ENCODE data around the gene SCP2.

SCP2 gene

DNA sequence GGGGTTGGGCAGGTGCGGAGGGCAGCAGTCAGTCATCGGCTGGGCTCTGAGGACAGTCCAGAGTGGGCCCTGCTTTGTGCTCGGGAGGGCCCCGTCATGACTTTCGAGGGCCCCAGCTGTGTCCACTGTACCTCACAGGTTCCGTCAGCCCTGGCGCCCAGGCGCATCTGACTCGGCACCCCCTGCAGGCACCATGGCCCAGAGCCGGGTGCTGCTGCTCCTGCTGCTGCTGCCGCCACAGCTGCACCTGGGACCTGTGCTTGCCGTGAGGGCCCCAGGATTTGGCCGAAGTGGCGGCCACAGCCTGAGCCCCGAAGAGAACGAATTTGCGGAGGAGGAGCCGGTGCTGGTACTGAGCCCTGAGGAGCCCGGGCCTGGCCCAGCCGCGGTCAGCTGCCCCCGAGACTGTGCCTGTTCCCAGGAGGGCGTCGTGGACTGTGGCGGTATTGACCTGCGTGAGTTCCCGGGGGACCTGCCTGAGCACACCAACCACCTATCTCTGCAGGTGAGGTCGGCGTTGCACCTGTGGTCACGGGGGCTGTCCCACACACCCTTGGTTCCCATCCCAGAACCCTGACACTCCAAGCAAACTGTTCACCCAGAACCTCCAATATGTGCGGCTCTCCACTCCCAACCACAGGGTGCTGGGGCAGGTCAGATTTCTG is 142.7 kb downstream of the SCP2 start:
- no peak for DNase-seq

DNA sequence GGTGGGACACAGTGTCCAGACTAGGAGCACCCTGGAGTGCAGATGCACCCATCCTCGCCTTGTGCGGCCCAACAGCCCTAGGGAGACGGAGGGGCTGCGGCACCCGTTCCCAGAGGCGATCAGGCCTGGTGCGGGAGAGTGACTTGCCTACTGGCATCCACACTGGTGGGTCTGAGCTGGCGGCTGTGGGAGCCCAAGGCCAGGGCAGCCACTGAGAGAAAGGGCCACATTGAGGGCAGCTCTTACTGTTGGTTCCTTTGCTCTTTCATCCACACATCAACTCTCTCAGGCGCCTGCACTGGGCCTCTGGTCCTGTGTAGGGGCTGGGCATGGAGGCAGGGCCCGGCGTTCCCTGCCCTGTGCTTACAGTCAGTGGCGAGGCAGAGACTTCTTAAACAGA is 143.5 kb downstream of the SCP2 start:
- DNase-seq = no peak

DNA sequence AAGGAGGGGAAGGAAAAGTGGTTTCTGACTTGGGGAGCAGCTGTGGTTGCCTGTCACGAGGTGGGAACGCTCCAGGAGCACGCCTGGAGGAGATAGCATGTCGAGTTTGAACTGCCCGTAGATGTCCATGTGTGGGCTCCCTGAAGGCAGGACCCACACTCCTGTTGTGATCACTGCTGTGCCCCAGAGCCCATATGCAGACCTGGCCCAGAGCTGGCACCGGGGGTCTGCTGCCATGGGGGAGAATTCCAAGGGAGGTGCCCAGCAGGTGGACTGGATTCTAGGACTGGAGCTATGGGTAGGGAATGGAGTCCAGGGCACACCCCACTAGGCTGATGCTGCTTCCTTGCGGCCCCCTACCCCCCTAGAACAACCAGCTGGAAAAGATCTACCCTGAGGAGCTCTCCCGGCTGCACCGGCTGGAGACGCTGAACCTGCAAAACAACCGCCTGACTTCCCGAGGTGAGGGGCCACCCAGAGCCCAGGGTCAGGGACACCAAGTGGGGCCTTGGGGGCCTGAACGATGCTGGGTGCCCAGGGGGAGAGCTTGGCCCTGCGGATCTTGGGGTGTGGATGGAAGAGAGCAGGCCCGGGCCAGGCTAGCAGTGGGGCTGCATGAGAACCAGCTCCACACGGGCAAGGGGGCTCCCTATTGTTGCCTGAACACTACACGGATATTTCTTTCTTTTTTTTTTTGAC is 144.2 kb downstream of the SCP2 start:
- no peak for DNase-seq

DNA sequence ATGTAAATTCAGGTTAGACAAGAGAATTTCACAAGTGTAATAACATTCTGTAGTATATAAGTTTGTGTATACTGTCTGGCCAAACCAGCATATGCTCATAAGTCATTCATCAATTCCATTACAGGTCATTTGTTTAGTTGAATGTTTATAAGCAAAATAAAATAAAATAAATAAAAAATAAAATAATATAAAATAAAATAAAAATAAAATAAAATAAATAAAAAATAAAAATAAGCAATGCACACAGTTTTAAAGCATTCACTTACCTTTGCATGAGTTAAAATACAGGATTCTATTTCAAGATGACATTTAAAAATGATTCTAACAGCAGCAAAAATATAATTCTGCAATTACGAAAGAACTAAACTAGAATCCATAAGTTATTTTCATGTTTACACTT is 144.8 kb downstream of the SCP2 start:
- no peak for DNase-seq

DNA sequence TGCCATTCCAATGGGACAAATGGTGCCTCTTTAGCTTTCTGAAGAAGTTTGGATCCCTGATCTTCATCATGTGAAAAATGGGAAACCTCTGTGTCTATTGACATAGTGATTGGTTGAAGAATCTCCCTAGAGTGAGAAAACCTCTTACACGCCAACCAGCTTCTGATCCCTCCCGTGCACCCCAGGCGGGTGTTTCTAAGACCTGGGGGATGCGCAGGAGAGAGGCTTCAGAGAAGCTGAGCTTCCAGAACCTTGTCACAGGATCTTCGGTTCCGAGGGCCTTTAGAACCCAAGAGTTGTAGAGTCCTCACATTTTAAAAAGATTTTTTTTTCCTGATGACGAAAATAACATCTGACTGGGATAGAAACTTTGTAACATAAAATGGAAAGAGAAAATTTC is 146.2 kb downstream of the SCP2 start:
- DNase-seq = no peak

DNA sequence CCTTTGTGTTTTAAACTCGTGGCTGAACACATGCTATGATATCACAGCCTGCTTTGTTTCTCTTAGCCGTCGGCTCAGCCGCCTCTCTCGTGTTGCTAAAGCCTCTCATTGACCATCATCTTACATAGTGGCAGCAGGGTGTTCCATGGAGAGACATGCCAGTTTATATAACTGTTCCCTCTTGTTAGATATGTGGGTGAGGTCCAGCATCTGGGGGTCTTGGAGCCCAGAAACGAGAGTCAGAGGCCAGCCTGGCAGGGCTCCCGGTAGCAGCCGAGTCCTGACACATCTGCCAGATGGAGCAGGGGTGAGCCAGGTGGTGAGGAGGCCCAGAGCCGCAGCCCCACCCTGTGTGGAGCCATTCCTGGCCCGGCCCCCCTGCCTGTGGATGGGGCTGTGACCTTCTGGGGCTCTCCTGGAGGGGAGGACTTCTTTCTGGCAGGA is 146.8 kb downstream of the SCP2 start:
- no peak for DNase-seq

DNA sequence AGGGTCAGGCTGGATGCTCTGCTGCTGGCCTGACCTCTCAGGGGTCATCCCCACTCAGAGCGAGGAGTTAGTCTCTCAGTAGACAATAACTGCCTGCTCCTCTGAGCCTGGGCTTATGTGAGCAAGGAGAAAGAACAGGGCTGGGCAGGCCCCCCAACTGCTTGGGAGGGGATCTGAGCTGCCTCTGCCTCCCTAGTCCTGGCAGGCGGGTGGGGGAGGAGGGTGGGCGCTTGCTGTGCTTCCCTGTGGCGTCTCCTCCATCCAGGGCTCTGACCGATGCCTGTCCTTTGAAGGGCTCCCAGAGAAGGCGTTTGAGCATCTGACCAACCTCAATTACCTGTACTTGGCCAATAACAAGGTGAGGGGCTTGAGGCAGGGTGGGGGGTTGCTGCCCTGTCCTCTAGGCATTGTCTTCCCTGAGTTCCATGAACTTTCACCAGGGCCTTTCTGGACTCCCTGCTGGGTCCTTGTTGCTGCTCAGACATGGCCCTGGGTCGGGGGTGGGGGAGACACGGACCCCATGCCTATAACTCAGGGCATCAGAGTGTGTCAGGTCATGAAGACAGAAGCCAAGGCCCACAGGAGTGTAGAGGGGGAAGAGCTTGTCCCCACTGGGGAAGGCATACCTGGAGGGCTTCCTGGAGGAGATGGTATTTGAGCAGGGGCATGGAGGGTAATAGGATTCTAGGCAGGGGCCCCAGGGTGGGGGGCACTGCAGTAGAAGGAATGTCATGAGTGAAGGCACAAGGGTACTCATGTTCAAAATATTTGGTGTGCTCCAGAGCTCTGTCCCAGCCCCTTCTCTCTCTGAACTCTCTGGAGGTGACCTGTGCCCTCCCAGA is 147.5 kb downstream of the SCP2 start:
- no peak for DNase-seq

DNA sequence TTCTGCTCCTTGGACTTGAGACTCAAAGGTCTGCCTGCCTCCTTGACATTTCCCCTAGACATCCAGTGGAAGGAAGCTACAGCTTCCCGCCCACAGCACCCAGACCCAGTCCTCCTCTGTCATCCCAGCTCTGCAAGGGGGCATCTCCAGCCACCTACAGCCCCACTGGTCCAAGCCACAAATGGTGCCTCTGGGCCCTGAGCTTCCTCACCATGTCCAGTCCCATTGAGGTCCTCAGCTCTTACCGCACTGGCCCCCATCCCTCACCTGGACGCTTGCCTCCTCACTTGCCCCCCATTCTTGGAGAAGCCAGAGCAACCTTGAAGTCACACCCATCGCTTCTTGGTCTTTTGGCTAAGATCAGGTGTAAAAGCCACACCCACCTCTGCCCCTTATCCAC is 148.1 kb downstream of the SCP2 start:
- no peak for DNase-seq

DNA sequence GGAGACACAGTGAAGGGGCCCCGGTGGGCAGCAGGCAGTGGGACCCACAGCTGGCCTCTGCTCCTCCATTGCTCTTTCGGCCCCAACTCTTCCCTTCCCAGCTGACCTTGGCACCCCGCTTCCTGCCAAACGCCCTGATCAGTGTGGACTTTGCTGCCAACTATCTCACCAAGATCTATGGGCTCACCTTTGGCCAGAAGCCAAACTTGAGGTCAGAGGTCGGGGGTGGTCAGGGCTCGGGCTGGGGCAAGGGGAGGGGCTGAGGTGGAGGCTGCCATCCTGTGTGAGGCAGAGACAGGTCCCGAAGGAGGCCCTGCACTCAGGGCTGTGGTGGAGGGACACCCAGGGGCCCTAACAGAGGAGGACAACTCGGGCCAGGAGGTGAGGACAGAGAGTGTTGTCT is 148.7 kb downstream of the SCP2 start:
- DNase-seq = no peak

DNA sequence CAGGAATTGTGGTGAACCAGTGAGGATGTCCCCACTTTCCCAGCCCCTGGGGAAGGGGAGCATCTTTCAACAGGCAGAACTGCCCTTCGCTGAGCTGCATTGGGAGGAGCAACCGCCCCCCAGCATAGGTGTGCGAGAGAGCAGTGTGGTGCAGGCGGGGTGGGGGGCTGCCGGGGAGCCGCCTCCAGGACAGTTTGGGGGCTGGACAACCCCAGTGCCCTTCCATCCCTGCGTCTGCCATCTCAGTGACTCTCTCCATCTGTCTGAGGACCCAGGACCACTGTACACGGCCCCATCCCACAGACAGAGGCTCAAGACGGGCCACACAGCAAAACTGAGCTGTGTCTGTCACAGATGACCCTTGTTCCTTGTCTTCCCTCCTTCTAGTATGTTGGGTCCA is 149.1 kb downstream of the SCP2 start:
- no peak for DNase-seq

DNA sequence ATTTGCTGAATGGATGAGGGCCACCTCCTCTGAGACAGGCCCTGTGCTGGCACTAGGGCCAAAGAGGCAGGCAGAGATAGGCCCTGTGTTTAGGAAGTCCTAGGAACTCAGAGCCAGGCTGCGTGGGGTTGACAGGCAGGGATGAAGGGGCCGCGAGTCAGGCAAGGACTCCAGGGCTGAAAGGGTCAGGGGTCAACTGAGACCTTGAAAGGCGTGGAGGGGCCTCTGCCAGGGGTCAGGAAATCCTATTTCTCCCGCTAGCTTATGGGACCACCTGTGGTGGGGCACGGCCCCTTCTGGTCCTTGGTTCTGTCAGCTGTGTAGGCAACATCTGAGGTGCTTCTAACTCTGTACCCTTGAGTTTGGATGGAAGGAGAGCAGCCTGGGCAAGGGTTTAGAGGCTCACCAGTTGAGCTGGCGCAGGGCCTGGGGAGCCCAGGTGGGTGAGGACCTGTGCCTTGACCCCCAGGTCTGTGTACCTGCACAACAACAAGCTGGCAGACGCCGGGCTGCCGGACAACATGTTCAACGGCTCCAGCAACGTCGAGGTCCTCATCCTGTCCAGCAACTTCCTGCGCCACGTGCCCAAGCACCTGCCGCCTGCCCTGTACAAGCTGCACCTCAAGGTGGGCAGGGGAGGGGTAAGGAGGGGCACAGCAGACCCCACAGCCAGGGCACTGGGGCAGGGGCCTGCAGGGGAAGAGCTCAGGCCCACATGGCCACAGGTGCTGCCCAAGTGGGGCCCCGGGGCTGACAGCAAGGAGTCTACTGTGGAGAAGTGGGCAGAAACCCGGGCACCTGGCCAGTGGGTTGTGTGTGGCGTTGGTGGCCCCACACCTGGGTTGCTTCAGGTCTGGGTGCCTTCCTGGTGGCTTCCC is 149.9 kb downstream of the SCP2 start:
- DNase-seq = no peak

DNA sequence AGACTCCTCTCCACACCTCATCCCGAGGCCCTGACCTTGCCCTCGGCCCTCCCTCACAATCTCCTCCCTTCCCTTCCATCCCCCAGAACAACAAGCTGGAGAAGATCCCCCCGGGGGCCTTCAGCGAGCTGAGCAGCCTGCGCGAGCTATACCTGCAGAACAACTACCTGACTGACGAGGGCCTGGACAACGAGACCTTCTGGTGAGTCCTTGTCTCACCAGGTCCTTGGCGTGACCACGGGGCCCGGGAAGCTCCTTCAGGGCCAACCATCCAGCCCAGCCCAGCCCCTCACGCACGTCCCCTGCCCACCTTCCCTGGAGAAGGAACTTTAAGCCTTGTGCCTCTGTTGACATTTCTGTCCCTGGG is 150.5 kb downstream of the SCP2 start:
- no peak for DNase-seq

DNA sequence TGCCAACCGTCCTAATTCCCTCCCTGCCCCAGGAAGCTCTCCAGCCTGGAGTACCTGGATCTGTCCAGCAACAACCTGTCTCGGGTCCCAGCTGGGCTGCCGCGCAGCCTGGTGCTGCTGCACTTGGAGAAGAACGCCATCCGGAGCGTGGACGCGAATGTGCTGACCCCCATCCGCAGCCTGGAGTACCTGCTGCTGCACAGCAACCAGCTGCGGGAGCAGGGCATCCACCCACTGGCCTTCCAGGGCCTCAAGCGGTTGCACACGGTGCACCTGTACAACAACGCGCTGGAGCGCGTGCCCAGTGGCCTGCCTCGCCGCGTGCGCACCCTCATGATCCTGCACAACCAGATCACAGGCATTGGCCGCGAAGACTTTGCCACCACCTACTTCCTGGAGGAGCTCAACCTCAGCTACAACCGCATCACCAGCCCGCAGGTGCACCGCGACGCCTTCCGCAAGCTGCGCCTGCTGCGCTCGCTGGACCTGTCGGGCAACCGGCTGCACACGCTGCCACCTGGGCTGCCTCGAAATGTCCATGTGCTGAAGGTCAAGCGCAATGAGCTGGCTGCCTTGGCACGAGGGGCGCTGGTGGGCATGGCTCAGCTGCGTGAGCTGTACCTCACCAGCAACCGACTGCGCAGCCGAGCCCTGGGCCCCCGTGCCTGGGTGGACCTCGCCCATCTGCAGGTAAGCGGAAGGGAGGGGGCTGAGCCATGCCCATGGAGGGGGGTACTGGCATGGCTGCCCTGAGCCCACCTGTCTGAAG is 151.4 kb downstream of the SCP2 start:
- DNase-seq = no peak

DNA sequence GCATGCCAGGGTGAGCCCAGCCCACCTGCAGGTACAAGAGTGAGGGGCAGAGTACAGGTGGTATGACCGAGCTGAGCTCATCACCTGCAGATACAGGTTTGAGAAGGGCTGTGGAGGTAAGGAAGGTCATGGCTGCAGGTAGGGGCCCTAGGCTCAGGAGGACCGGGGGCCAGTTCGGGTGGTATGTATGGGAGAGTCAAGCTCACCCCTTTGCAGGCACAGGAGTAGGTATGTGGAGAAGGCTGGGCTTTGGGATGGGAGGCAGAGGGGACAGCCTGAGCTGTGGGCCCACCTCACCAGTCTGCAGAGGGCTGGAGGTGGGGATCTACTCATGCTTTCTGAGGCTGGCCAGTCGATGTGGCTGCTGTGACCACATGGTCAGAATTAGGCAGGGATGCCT is 152.2 kb downstream of the SCP2 start:
- no peak for DNase-seq

DNA sequence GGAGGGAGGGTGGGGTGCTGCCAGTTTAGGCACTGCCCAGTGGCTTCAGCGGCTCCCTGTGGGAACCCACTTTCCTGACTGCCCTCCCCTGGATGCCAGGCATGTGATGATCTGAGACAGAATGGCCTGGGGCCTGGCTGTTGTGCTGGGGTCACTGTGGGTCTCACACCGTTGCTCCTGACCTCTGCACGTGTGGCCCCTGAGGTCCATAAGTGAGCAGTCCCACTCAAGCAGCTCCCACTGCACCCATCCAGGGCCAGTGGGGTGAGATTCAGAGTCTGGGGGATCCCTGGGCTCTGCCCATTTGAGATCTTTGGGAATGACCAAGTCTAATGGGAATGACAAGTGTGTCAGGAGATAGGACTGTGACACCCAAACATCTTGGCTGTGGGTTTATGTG is 153.0 kb downstream of the SCP2 start:
- no peak for DNase-seq

DNA sequence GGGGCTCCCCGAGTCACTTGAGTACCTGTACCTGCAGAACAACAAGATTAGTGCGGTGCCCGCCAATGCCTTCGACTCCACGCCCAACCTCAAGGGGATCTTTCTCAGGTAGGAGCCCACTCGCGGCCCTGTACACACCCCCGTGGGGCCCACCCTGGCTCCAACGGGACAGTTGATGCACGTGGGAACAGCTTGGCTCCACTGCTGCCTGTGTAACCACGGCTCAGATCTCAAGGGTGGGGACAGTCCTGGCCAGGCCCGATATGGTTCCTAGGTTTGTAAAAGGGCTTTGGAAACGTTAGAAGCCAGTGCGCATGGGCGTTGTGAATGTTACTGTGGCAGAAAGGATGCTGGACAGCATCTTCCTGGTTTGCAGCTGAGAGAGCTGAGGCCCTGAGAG is 153.7 kb downstream of the SCP2 start:
- no peak for DNase-seq

DNA sequence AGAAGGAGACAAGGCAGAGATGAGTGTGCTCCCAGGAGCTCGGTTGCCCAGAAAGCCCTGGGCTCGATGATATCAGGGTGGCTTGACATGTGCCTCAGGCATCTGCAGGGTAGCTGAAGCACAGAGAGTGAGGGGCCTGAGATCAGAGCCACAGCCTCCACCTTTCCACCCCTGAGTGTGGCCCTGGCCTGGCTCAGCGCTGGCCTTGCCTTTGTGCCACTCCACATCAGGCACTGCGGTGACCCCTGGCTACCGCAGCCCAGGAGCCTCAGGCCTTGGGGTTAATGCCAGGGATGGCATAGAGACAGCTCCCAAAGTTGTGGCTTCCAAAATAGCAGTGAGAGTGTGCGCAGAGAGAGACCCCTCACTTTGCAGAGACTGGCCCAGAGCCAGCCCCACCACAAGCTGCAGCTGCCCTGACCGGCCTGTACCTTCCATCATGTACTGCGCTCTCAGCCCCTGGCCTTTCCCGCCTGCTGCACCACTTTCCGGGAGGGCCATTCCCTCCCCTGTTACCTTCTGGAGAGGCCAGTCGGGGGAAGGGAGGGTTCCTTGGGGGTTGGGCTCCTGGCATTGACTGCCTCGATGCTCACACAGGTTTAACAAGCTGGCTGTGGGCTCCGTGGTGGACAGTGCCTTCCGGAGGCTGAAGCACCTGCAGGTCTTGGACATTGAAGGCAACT is 154.4 kb downstream of the SCP2 start:
- DNase-seq = no peak

DNA sequence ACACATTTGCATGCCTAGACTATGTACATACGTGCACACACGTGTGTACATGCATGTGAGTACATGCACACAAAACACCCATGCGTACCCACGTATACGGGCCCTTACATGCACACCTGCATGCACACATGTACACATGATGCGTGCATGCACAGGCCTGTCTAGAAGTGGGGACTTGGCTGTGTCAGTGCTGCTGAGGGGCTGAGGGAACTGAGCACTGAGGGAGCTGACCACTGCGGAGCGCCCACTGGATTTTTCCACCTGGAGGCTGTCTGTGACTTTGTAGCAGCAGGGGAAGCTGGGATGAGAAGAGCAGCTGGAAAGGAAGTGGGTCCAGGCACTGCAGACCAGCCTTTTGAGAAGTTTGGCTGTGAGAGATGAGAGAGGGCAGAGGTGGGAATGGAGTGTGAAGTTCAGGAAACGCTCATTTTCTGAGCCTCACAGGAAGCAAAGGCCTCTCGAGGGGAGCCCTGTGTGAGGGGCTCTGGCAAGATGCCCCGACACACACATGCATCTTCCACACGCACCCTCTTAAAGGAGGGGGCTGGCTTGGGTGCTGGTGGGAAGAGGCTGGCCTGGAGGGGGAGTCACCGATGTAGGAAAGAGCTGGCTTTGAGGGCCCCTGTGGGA is 155.9 kb downstream of the SCP2 start:
- DNase-seq = no peak

DNA sequence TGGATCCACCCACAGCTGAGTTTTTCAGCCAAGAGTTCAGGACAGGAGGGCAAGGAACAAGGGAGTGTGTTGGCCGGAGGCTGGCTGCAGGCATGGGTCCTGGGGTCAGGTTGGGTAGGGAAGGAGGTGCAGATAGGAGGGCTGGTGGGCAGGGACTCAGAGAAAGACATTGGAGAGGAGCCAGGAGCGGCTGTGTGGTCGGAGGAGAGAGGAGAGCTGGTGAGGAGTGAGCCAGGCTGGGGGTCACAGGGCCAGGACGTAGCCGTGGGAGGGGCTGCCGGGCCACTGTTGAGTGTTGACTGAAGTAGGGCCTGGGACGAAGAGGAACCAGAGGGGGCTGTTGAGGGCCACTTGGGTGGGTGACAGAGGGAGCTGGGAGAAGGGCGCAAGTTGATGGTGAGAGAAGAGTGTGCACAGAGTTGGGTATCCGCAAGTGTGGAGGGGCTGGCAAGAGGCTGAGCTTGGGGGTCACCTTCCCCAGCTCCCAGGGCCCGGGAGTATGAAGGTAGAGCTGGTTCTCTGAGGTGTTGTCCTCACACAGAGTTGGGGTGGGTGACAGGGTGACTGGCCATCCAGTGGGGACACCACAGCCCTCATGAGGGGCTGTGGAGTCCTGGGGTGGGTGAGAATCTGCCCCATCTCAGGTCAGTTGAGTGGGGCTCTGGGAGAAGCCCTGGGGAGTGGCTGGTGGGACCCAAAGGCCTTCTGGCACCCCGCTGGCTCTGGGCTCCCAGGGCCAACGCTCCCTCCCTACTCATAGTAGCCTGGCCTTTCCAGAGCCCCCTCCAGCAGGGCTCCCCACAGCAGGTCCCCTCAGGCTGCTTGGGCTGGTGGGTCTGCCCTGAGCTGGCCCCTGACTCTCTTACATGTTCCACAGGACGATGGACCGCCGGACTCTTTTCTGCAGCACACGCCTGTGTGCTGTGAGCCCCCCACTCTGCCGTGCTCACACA is 156.8 kb downstream of the SCP2 start:
- DNase-seq = no peak

DNA sequence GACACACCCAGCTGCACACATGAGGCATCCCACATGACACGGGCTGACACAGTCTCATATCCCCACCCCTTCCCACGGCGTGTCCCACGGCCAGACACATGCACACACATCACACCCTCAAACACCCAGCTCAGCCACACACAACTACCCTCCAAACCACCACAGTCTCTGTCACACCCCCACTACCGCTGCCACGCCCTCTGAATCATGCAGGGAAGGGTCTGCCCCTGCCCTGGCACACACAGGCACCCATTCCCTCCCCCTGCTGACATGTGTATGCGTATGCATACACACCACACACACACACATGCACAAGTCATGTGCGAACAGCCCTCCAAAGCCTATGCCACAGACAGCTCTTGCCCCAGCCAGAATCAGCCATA is 157.5 kb downstream of the SCP2 start:
- no peak for DNase-seq

All from activated naive CD4-positive, alpha-beta T cell (primary cell).